Inflammatory macrophage (primary cell): ENCODE results near the gene POFUT2.
A peak's percentile ranks its signal among the peaks of the same experiment; 100 is the strongest.

Experiments
- DNase-seq, 2 donors: peaks; one replicate each; pipeline ENCODE4 v3.0.0-alpha.2; 2020 to 2022
- total RNA-seq, 18 experiments: gene quantifications; one replicate each; lab custom pipeline; 2026; ENCODE audit warnings: mixed read lengths in 6 of 18, inconsistent platforms in 2 of 18; lab: John Stamatoyannopoulos, UW

Gene POFUT2
- 7.5 to 19.0 (median 11.8) reads per million in 18 experiments for total RNA-seq

GRCh38 chr21:45287438-45288391, at the start of gene POFUT2:
Gene POFUT2, minus strand, starts transcription at chr21:45287895. Its CDS starts 24 bp downstream, at chr21:45287871.
- DNase-seq: peak; percentile 97

- DNase-seq: no peak
Measured at GRCh38 chr21:45336870-45337269, 49.2 kb upstream of the POFUT2 start.

- DNase-seq: no peak
Measured at GRCh38 chr21:45336535-45336810, 48.8 kb upstream of the POFUT2 start.

- no peak for DNase-seq
Measured at GRCh38 chr21:45335761-45336534, 48.3 kb upstream of the POFUT2 start.

GRCh38 chr21:45335151-45335760, 47.6 kb upstream of the POFUT2 start:
- no peak for DNase-seq

- no peak for DNase-seq
Measured at GRCh38 chr21:45334591-45335081, 46.9 kb upstream of the POFUT2 start.

- no peak for DNase-seq
Measured at GRCh38 chr21:45334134-45334533, 46.4 kb upstream of the POFUT2 start.

GRCh38 chr21:45333583-45334121, 46.0 kb upstream of the POFUT2 start:
- no peak for DNase-seq

- DNase-seq: no peak
Measured at GRCh38 chr21:45332981-45333582, 45.4 kb upstream of the POFUT2 start.

- no peak for DNase-seq
Measured at GRCh38 chr21:45332415-45332814, 44.7 kb upstream of the POFUT2 start.

- DNase-seq: no peak
Measured at GRCh38 chr21:45331531-45332147, 43.9 kb upstream of the POFUT2 start.

- DNase-seq: no peak
Measured at GRCh38 chr21:45330851-45331261, 43.2 kb upstream of the POFUT2 start.

GRCh38 chr21:45330075-45330781, 42.5 kb upstream of the POFUT2 start:
- no peak for DNase-seq

- no peak for DNase-seq
Measured at GRCh38 chr21:45329261-45330074, 41.8 kb upstream of the POFUT2 start.

GRCh38 chr21:45328198-45329091, 40.8 kb upstream of the POFUT2 start:
- DNase-seq: no peak

GRCh38 chr21:45327441-45328197, 39.9 kb upstream of the POFUT2 start:
- DNase-seq: no peak

- DNase-seq: no peak
Measured at GRCh38 chr21:45326891-45327440, 39.3 kb upstream of the POFUT2 start.
